GM12878 (cell line): ENCODE measurements around the gene LVRN. TPM values are rescaled to one million over a fixed set of nuclear protein-coding genes. Genes with fewer than 3 reads are reported as not detected.
A peak's percentile ranks its signal among the peaks of the same experiment; 100 is the strongest.

Experiments
- CEBPZ ChIP-seq: fragments of 150-350 bp; IDR thresholded peaks from 2 replicates; pipeline ENCODE4 v1.6.1; 2016; ENCODE audit warnings: low read depth, low read length
- CHD4 ChIP-seq: fragments of 200-600 bp; sonication (generic); IDR thresholded peaks from 2 replicates; pipeline ENCODE4 v1.6.1; 2016; ENCODE audit warnings: mild to moderate bottlenecking
- CREM ChIP-seq: IDR thresholded peaks from 2 replicates; pipeline ENCODE4 v1.6.1; 2014; ENCODE audit warnings: antibody characterized with exemption, low read depth
- KDM1A ChIP-seq: fragments of 200-600 bp; sonication (generic); IDR thresholded peaks from 2 replicates; pipeline ENCODE4 v1.6.1; 2016; ENCODE audit warnings: borderline replicate concordance
- KLF5 ChIP-seq: fragments of 450-650 bp; IDR thresholded peaks from 2 replicates; pipeline ENCODE4 v1.6.1; 2014; ENCODE audit warnings: mild to moderate bottlenecking; ENCODE audit not compliant: partially characterized antibody
- MTA2 ChIP-seq: fragments of 450-650 bp; IDR thresholded peaks from 2 replicates; pipeline ENCODE4 v1.6.1; 2016; ENCODE audit warnings: low read depth, mild to moderate bottlenecking, moderate library complexity
- MYC ChIP-seq: IDR thresholded peaks from 2 replicates; pipeline ENCODE4 v1.6.1; 2011; ENCODE audit warnings: mild to moderate bottlenecking, low read length, moderate library complexity, inconsistent platforms; ENCODE audit not compliant: insufficient read depth, insufficient replicate concordance, insufficient read length, severe bottlenecking
- POLR2AphosphoS2 ChIP-seq: IDR thresholded peaks from 2 replicates; pipeline ENCODE4 v1.6.1; 2011; ENCODE audit warnings: low read depth, mild to moderate bottlenecking, low read length, improper control_type of control experiment, moderate library complexity
- RAD21 ChIP-seq: IDR thresholded peaks from 2 replicates; pipeline ENCODE4 v1.6.1; 2011; ENCODE audit warnings: mild to moderate bottlenecking, low read depth, low read length, moderate library complexity; ENCODE audit not compliant: insufficient read depth
- RUNX3 ChIP-seq: IDR thresholded peaks from 2 replicates; pipeline ENCODE4 v1.6.1; 2012; ENCODE audit warnings: low read length, inconsistent platforms
- SIX5 ChIP-seq: IDR thresholded peaks from 2 replicates; pipeline ENCODE4 v1.6.1; 2011; ENCODE audit warnings: mild to moderate bottlenecking, low read depth, low read length, moderate library complexity; ENCODE audit not compliant: severe bottlenecking
- SP1 ChIP-seq: IDR thresholded peaks from one replicate; pipeline ENCODE4 v1.6.1; 2011; ENCODE audit warnings: low read depth, low read length
- TCF7 ChIP-seq: IDR thresholded peaks from 2 replicates; pipeline ENCODE4 v1.6.1; 2014; ENCODE audit warnings: antibody characterized with exemption, borderline replicate concordance
- YY1 ChIP-seq: IDR thresholded peaks from 2 replicates; pipeline ENCODE4 v1.6.1; 2011; ENCODE audit warnings: low read depth, mild to moderate bottlenecking, low read length
- ZNF24 ChIP-seq: fragments of 450-650 bp; IDR thresholded peaks from 2 replicates; pipeline ENCODE4 v1.6.1; 2017; ENCODE audit warnings: antibody characterized with exemption, mild to moderate bottlenecking
- polyA plus RNA-seq, 11 experiments: library from polyadenylated mRNA; depleted of rRNA in 4 of 11; unstranded in 6 of 11; stranded (reverse) in 5 of 11; fragments of >200 nt; fragmentation: Nextera tagmentation in 4 of 11; fragmentation: Illumina TruSeq in 1 of 11; extraction: Ambion mirVana in 4 of 11; extraction: Trizol in 1 of 11; gene quantifications; 1 replicate in 1 of 11; 2 replicates in 10 of 11; pipeline versions ENCODE4 v1.2.1 to v1.2.3, GENCODE V29; 2011 to 2016; ENCODE audit warnings: inconsistent platforms in 2 of 11, missing spikeins in 2 of 11, low read depth in 1 of 11
- total RNA-seq, 4 experiments: library from RNA; depleted of rRNA in 3 of 4; stranded (reverse); fragments of >200 nt in 3 of 4; fragmentation: Illumina TruSeq in 1 of 4; extraction: Trizol in 1 of 4; gene quantifications; 2 replicates each; pipeline versions ENCODE4 v1.2.1 to v1.2.3, GENCODE V29; 2013 to 2021
- TF ChIP-seq, protein P1 (sequence below): fragments of 450-650 bp; IDR thresholded peaks from 2 replicates; pipeline ENCODE4 v1.6.1; 2018; ENCODE audit warnings: borderline replicate concordance, mild to moderate bottlenecking; ENCODE audit not compliant: partially characterized antibody
- TF ChIP-seq, protein P2 (sequence below): fragments of 450-650 bp; IDR thresholded peaks from 2 replicates; pipeline ENCODE4 v1.6.1; 2017; ENCODE audit warnings: mild to moderate bottlenecking, low read depth, inconsistent platforms; ENCODE audit not compliant: poor library complexity, severe bottlenecking
- TF ChIP-seq, protein P3 (sequence below): IDR thresholded peaks from 2 replicates; pipeline ENCODE4 v1.6.1; 2012; ENCODE audit warnings: low read depth, low read length, improper control_type of control experiment

Gene LVRN
- total and polyA plus RNA-seq, 10 of the 15 experiments (the other 5 are each of a cell fraction or from before 2014, with no cell fraction given) = 0.04 to 0.87 (median 0.11) TPM; not detected in 4

GRCh38 chr5:116076496-116076895 lies 114.2 kb downstream of the LVRN start (continued):
- TF ChIP-seq KDM1A (no peak), RUNX3 (peak; percentile 81), POLR2AphosphoS2 (no peak), SP1 (no peak), SIX5 (no peak), KLF5 (no peak), TCF7 (no peak), ZNF24 (no peak), CHD4 (no peak), CREM (no peak), RAD21 (no peak), CEBPZ (no peak), MTA2 (peak; percentile 81), MYC (no peak), YY1 (no peak)
- TF ChIP-seq, protein P1, sequence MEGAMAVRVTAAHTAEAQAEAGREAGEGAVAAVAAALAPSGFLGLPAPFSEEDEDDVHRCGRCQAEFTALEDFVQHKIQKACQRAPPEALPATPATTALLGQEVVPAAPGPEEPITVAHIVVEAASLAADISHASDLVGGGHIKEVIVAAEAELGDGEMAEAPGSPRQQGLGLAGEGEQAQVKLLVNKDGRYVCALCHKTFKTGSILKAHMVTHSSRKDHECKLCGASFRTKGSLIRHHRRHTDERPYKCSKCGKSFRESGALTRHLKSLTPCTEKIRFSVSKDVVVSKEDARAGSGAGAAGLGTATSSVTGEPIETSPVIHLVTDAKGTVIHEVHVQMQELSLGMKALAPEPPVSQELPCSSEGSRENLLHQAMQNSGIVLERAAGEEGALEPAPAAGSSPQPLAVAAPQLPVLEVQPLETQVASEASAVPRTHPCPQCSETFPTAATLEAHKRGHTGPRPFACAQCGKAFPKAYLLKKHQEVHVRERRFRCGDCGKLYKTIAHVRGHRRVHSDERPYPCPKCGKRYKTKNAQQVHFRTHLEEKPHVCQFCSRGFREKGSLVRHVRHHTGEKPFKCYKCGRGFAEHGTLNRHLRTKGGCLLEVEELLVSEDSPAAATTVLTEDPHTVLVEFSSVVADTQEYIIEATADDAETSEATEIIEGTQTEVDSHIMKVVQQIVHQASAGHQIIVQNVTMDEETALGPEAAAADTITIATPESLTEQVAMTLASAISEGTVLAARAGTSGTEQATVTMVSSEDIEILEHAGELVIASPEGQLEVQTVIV = no peak
- TF ChIP-seq, protein P2, sequence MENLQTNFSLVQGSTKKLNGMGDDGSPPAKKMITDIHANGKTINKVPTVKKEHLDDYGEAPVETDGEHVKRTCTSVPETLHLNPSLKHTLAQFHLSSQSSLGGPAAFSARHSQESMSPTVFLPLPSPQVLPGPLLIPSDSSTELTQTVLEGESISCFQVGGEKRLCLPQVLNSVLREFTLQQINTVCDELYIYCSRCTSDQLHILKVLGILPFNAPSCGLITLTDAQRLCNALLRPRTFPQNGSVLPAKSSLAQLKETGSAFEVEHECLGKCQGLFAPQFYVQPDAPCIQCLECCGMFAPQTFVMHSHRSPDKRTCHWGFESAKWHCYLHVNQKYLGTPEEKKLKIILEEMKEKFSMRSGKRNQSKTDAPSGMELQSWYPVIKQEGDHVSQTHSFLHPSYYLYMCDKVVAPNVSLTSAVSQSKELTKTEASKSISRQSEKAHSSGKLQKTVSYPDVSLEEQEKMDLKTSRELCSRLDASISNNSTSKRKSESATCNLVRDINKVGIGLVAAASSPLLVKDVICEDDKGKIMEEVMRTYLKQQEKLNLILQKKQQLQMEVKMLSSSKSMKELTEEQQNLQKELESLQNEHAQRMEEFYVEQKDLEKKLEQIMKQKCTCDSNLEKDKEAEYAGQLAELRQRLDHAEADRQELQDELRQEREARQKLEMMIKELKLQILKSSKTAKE = peak; percentile 80
- TF ChIP-seq, protein P3, sequence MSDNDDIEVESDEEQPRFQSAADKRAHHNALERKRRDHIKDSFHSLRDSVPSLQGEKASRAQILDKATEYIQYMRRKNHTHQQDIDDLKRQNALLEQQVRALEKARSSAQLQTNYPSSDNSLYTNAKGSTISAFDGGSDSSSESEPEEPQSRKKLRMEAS = no peak
- TF ChIP-seq, all 136 proteins: peak for 31
